Stimulated activated naive B cell treated with anti-CD40 and anti-IgM and Interleukin-4, amounts not matched to agents 10 μg/mL and 1 μg/mL and 100 μg/mL, for 72 hours (primary cell): ENCODE measurements around the gene COG3.

Experiments
- ATAC-seq, 2 donors: fragments of 150-1000 bp; cut with Tn5 transposase; replicated peaks; 2 replicates each; pipeline ENCODE4 v1.10.0; 2021; ENCODE audit warnings: moderate library complexity in 1 of 2
- DNase-seq: peaks from one replicate; pipeline ENCODE4 v3.0.0; 2021
- H3K27ac Mint-ChIP-seq: one replicate; pipeline ENCODE4 v1.8.0; 2022; ENCODE audit warnings: mild to moderate bottlenecking, mixed read lengths
- H3K27me3 Mint-ChIP-seq, 2 donors: one replicate each; pipeline ENCODE4 v1.8.0; 2022; ENCODE audit warnings: mixed read lengths in 2 of 2
- H3K36me3 Mint-ChIP-seq, 2 donors: one replicate each; pipeline ENCODE4 v1.8.0; 2022; ENCODE audit warnings: mixed read lengths in 2 of 2, mild to moderate bottlenecking in 1 of 2
- H3K4me1 Mint-ChIP-seq, 2 donors: one replicate each; pipeline ENCODE4 v1.8.0; 2022; ENCODE audit warnings: mixed read lengths in 2 of 2, mild to moderate bottlenecking in 1 of 2
- H3K4me3 Mint-ChIP-seq, 2 donors: one replicate each; pipeline ENCODE4 v1.8.0; 2022; ENCODE audit warnings: mild to moderate bottlenecking in 2 of 2, mixed read lengths in 2 of 2, moderate library complexity in 1 of 2
- H3K9me3 Mint-ChIP-seq, 2 donors: one replicate each; pipeline ENCODE4 v1.8.0; 2022; ENCODE audit warnings: mixed read lengths in 2 of 2, mild to moderate bottlenecking in 1 of 2

The COG3 gene

DNA sequence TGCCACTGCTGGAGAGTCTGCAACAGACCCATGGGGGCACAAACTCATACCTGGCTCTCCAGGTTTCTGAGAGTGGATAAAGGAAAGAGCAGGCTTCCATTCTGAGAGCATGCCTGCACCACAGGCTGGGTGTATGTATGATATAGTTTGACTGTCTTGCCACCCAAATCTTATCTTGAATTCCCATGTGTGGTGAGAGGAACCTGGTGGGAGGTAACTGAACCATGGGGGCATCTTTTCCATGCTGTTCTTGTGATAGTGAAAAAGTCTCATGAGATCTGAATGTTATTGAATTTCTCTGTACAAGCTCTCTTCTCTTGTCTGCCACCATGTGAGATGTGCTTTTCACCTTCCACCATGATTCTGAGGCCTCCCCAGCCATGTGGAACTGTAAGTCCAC is 100.6 kb downstream of the COG3 start:
- H3K36me3 Mint-ChIP-seq = no peaks in the 10 kb centered on the region
- DNase-seq (no peak), ATAC-seq (no peak)
- H3K4me3 Mint-ChIP-seq = no peak overlapping the region
- H3K27me3 Mint-ChIP-seq = peaks cover 12 to 22% of the 10 kb centered on the region in 2 donors
- no peak overlapping the region for H3K27ac Mint-ChIP-seq
- no peaks in the 10 kb centered on the region for H3K4me1 Mint-ChIP-seq
- H3K9me3 Mint-ChIP-seq = peaks cover 3 to 4% of the 10 kb centered on the region in 2 donors

GRCh38 chr13:45575146-45575829 is 110.5 kb downstream of the COG3 start:
- Mint-ChIP-seq H3K4me1 (no peaks in the 10 kb centered on the region), H3K4me3 (no peak overlapping the region), H3K27ac (no peak overlapping the region), H3K9me3 (no peaks in the 10 kb centered on the region), H3K36me3 (no peaks in the 10 kb centered on the region), H3K27me3 (peaks cover 17 to 22% of the 10 kb centered on the region in 2 donors)
- DNase-seq (no peak), ATAC-seq (no peak)

DNA sequence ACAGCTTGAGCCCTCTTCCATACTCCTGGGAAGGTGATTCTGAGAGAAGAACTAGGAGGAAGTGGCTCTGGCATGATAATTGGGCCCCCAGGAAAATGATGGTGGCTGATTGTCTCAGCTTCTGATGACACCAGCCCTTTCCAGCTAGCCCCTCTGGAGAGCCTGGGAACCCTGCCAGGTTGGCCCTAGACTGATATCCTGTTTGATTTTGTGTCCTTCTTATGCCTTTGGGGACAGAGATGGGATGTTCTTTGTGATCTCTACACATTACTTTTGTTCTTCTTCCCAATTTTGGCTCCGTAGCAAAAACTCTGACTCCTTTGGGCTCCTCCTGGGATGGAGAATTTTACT is 111.1 kb downstream of the COG3 start:
- Mint-ChIP-seq H3K4me1 (no peaks in the 10 kb centered on the region), H3K36me3 (no peaks in the 10 kb centered on the region), H3K9me3 (no peaks in the 10 kb centered on the region), H3K4me3 (no peak overlapping the region), H3K27me3 (peaks cover 17 to 22% of the 10 kb centered on the region in 2 donors), H3K27ac (no peak overlapping the region)
- no peak for ATAC-seq
- DNase-seq = no peak

GRCh38 chr13:45576466-45576865 is 111.7 kb downstream of the COG3 start:
- peaks cover 17 to 21% of the 10 kb centered on the region in 2 donors for H3K27me3 Mint-ChIP-seq
- H3K9me3 Mint-ChIP-seq = no peaks in the 10 kb centered on the region
- no peak for ATAC-seq
- H3K27ac Mint-ChIP-seq = no peak overlapping the region
- DNase-seq = no peak
- no peaks in the 10 kb centered on the region for H3K4me1 Mint-ChIP-seq
- H3K4me3 Mint-ChIP-seq = no peak overlapping the region
- no peaks in the 10 kb centered on the region for H3K36me3 Mint-ChIP-seq

GRCh38 chr13:45582408-45583076 is 117.8 kb downstream of the COG3 start:
- Mint-ChIP-seq H3K27me3 (peaks cover 0 to 16% of the 10 kb centered on the region in 2 donors), H3K4me3 (no peak overlapping the region), H3K9me3 (no peaks in the 10 kb centered on the region), H3K4me1 (no peaks in the 10 kb centered on the region), H3K27ac (no peak overlapping the region), H3K36me3 (no peaks in the 10 kb centered on the region)
- DNase-seq = no peak
- ATAC-seq = no peak

GRCh38 chr13:45584816-45585215 is 120.1 kb downstream of the COG3 start:
- Mint-ChIP-seq H3K4me3 (no peak overlapping the region), H3K36me3 (no peaks in the 10 kb centered on the region), H3K27me3 (peaks cover 0 to 10% of the 10 kb centered on the region in 2 donors), H3K9me3 (no peaks in the 10 kb centered on the region), H3K27ac (no peak overlapping the region), H3K4me1 (no peaks in the 10 kb centered on the region)
- no peak for DNase-seq
- no peak for ATAC-seq
